ENCODE measurements around the gene WDR54. TPM values are rescaled to one million over a fixed set of nuclear protein-coding genes. Genes with fewer than 3 reads are reported as not detected.

Gene WDR54
- total RNA-seq, 2 donors from 2014 or later = 6.1 to 6.2 TPM

DNA sequence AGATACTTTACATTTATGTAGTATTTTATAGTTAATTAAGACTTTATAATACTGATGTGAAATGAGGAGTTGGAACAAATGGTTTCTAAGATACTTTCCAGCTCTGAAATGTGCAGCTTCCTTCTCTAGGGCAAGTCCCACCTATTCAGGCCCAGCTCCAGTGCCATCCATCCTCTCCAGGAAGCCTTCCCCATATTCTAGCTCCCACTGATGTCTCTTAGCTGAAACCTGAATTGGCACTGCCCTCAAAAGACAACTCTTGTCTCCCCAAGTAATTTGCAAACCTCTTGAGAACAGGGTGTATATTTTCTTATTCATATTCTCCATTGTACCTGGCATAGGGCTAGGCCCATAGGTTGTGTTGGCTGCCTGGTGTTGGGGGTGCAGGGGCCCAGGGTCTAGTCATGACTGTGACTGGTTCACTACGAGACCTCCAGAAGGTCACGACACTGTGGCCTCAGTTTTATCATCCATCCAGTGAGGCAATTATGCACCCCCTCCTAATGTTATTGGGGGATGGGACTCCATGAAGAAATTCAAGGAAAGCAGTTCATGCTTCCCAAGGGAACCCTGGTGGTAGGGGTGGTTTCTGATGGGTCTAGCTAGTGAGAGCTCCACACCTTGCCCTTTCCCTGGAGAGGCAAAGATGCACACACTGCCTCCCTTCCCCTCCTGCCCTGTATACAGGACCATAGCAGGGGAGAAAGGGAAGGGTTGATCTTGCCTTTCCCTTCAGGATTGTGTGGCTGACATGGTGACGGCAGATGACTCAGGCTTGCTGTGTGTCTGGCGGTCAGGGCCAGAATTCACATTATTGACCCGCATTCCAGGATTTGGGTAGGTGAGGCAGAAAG, 2.8 kb downstream of the WDR54 start:
- TF ChIP-seq, protein P1, sequence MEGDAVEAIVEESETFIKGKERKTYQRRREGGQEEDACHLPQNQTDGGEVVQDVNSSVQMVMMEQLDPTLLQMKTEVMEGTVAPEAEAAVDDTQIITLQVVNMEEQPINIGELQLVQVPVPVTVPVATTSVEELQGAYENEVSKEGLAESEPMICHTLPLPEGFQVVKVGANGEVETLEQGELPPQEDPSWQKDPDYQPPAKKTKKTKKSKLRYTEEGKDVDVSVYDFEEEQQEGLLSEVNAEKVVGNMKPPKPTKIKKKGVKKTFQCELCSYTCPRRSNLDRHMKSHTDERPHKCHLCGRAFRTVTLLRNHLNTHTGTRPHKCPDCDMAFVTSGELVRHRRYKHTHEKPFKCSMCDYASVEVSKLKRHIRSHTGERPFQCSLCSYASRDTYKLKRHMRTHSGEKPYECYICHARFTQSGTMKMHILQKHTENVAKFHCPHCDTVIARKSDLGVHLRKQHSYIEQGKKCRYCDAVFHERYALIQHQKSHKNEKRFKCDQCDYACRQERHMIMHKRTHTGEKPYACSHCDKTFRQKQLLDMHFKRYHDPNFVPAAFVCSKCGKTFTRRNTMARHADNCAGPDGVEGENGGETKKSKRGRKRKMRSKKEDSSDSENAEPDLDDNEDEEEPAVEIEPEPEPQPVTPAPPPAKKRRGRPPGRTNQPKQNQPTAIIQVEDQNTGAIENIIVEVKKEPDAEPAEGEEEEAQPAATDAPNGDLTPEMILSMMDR (IDR thresholded peaks at IDR 0.05) = no peak
- Histone ChIP-seq H3K36me3 (peaks cover 12% of the 10 kb centered on the region), H3K27ac (no peak overlapping the region), H3K27me3 (replicated peaks; ENCODE audit: insufficient read depth) (no peaks in the 10 kb centered on the region), H3K4me1 (ENCODE audit: control insufficient read depth in 1 of 2, low read depth in 2 of 2) (peaks cover 0 to 13% of the 10 kb centered on the region in 2 donors), H3K4me3 (no peak overlapping the region), H3K9me3 (no peaks in the 10 kb centered on the region)
- DNase-seq (ENCODE audit: low spot score) = no peak
- no peak for ATAC-seq (ENCODE audit: insufficient number of reproducible peaks, low FRiP score, low read depth)

DNA sequence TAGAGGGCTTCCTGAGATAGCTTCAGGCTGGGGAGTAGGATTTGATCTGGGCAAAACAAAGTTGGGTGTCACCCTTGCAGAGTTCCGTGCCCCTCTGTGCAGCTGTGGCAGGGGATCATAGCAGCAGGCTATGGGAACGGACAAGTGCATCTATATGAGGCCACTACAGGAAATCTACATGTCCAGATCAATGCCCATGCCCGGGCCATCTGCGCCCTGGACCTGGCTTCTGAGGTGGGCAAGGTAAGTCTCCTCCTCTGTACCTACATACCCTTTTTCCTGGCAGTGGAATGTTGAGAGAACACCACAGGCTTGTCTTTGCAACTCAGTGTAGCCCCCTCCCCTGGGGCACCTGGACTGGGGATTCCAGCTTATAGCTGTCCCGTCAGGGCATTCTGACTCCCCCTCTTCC, 3.5 kb downstream of the WDR54 start:
- ATAC-seq (ENCODE audit: insufficient number of reproducible peaks, low FRiP score, low read depth) (no peak), DNase-seq (ENCODE audit: low spot score) (no peak)
- peaks cover 0 to 13% of the 10 kb centered on the region in 2 donors for H3K4me1 ChIP-seq (ENCODE audit: control insufficient read depth in 1 of 2, low read depth in 2 of 2)
- H3K4me3 ChIP-seq = no peak overlapping the region
- H3K27ac ChIP-seq = no peak overlapping the region
- H3K9me3 ChIP-seq = no peaks in the 10 kb centered on the region
- no peaks in the 10 kb centered on the region for H3K27me3 ChIP-seq (replicated peaks; ENCODE audit: insufficient read depth)
- H3K36me3 ChIP-seq = peaks cover 17% of the 10 kb centered on the region
- TF ChIP-seq, protein P1 (IDR thresholded peaks at IDR 0.05) = no peak

DNA sequence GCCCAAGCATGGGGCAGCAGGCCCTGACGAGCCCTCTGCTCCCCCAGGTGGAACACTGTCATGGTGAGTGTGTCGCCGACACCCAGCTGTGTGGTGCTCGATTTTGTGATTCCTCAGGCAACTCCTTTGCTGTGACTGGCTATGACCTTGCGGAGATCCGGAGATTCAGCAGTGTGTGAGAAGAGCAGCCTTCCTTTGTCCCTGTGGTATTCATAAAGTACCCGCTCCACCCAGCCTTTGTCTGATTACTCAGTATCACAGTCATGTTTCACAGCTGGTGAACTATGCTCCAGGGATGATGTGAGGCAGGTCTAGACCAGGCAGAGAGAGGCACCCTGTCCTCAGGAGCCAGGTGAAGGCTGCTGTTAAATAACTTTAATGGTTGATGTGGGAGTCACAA, 4.0 kb downstream of the WDR54 start:
- H3K4me3 ChIP-seq = no peak overlapping the region
- peaks cover 22% of the 10 kb centered on the region for H3K36me3 ChIP-seq
- no peak overlapping the region for H3K27ac ChIP-seq
- DNase-seq (ENCODE audit: low spot score) (no peak), ATAC-seq (ENCODE audit: insufficient number of reproducible peaks, low FRiP score, low read depth) (no peak)
- H3K4me1 ChIP-seq (ENCODE audit: control insufficient read depth in 1 of 2, low read depth in 2 of 2) = peaks cover 0 to 13% of the 10 kb centered on the region in 2 donors
- no peaks in the 10 kb centered on the region for H3K9me3 ChIP-seq
- no peaks in the 10 kb centered on the region for H3K27me3 ChIP-seq (replicated peaks; ENCODE audit: insufficient read depth)
- TF ChIP-seq, protein P1 (IDR thresholded peaks at IDR 0.05) = no peak

DNA sequence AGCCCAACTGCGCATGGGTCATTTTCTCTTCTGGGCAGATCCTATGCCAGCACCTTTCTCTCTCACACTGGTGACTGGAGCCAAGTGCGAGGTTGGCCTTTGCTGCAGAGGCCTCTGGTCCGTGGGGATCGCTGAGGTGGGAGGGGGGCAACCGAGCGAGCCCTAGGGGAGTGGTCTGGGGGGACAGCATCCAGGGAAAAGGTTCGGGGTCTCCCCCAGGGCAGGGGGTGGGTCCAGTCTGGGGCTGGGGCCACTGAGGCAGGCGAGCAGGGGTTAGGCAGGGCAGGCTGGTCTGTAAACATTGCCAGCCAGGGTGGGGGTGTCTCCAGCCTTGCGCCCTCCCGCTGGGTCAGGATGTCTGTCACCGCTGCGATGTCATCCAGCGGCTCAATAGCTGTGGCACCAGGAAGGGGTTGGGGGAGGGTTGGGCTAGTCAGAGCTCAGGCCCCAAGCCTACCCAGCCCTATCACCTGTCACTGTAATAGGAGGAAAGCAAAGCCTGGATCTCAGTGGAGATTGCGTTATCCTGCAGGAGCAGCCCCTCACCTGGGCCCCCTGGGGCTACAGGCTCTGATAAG, 4.7 kb downstream of the WDR54 start:
- DNase-seq (ENCODE audit: low spot score) = no peak
- peaks cover 26% of the 10 kb centered on the region for H3K36me3 ChIP-seq

DNA sequence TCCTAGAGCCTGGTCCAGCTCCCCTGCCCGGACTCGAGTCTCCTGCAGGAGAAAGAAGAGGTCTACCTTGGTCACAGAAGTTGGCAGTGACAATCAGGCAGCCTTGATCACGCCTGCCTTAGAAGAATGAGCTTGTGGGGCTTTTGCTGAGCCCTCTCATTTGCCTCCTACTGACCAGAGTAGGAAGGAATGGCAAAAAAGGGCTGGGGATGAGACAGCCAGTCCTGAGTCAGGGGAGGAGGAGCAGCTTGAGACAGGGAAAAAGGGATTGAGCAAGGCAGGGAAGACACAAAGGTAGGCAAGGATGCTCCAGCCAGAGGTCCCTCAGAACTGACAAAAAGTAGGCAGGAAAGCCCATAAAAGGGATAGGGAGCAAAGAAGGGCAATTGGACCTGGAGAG, 6.0 kb downstream of the WDR54 start:
- TF ChIP-seq, protein P1 (IDR thresholded peaks at IDR 0.05) = no peak
- H3K9me3 ChIP-seq = no peaks in the 10 kb centered on the region
- H3K36me3 ChIP-seq = peaks cover 29% of the 10 kb centered on the region
- no peak overlapping the region for H3K27ac ChIP-seq
- no peak for DNase-seq (ENCODE audit: low spot score)
- ATAC-seq (ENCODE audit: insufficient number of reproducible peaks, low FRiP score, low read depth) = no peak
- H3K4me3 ChIP-seq = no peak overlapping the region
- no peaks in the 10 kb centered on the region for H3K4me1 ChIP-seq (ENCODE audit: control insufficient read depth in 1 of 2, low read depth in 2 of 2)
- H3K27me3 ChIP-seq (replicated peaks; ENCODE audit: insufficient read depth) = no peaks in the 10 kb centered on the region

More for the DNA sequence above, 4.7 kb downstream of the WDR54 start:
- Histone ChIP-seq H3K9me3 (no peaks in the 10 kb centered on the region), H3K4me3 (no peak overlapping the region), H3K4me1 (ENCODE audit: control insufficient read depth in 1 of 2, low read depth in 2 of 2) (peaks cover 0 to 7% of the 10 kb centered on the region in 2 donors), H3K27me3 (replicated peaks; ENCODE audit: insufficient read depth) (no peaks in the 10 kb centered on the region), H3K27ac (no peak overlapping the region)
- no peak for ATAC-seq (ENCODE audit: insufficient number of reproducible peaks, low FRiP score, low read depth)
- TF ChIP-seq, protein P1 (IDR thresholded peaks at IDR 0.05) = no peak

Data from thoracic aorta (tissue), 2 donors.